Femur (tissue), 1 donor: ENCODE results near the gene ANKRD65.
"Not testable (repeated sequence)": the region's sequence is repeated elsewhere in the genome, so short reads cannot be mapped to it uniquely, and the experiment has no call there.

Source experiments
- DNase-seq: peaks from one replicate; pipeline ENCODE4 v3.0.0-alpha.2; 2017

The ANKRD65 gene

DNA sequence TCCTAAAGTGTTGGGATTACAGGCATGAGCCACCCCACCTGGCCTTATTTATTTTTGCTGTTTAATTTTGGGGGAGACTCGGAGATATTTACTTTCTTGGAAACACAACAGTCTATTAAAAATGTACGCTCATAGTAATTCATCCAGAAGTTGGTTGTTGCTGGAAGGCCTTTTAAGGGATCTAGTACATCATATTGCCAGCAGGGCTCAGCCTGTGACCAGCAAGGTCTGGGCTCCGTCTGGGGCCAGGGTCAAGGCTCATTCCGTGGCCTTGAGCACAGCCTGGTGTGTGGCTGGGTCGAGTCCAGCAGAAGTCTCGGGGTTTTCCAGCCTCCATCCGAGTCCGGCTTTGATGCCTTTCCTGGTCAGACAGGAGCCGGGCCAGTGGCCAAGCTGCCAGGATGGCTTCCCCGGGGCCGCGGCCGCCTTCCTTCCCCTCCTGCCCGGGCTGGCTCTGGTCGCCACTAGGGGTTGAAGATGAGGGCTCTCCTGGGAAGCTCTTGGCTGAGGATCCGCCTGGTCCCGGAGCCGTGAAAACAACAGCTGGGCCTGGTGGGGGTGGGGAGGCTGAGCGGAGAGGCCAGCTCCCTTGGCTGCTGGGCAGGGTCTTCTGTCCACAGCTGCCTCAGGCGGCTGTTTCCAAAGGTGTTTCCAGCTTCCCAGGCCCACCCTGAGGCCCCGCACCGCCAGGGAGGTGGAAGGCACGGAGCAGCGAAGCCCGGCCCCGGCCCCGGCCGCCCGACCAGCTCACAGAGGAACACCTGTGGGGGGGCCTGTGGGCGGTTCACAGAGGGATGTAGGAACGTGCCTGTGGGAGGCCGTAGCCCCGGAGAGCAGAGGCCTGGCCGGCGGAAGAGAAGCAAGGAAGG is 9.3 kb upstream of the ANKRD65 start:
- DNase-seq = peak; percentile 87

DNA sequence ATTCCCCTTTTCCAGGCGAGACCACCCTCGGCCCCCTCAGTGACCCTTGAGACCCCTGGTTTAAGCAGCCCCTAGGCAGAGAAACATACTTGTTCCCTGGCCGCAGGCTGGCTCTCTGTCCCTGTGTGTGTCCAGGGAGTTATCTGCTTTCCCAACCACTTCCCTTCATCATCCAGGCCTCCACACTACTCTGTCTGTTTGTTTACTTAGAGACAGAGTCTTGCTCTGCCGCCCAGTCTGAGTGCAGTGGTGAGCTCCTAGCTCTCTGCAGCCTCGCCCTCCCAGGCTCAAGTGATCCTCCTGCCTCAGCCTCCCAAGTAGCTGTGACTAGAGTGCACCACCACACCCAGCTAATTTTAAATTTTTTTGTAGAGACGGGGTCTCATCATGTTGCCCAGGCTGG is 8.6 kb upstream of the ANKRD65 start:
- DNase-seq = peak; percentile 46

DNA sequence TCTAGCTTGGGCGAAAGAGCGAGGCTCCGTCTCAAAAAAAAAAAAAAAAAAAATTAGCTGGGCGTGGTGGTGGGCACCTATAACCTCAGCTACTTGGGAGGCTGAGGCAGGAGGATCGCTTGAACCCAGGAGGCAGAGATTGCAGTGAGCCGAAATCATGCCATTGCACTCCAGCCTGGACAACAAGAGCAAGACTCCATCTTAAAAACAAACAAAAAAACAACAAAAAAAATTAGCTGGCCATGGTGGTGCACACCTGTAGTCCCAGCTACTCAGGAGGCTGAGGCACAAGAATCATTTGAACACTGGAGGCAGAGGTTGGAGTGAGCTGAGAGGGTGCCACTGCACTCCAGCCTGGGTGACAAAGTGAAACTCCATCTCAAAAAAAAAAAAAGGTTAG is 7.9 kb upstream of the ANKRD65 start:
- DNase-seq = not testable (repeated sequence)

DNA sequence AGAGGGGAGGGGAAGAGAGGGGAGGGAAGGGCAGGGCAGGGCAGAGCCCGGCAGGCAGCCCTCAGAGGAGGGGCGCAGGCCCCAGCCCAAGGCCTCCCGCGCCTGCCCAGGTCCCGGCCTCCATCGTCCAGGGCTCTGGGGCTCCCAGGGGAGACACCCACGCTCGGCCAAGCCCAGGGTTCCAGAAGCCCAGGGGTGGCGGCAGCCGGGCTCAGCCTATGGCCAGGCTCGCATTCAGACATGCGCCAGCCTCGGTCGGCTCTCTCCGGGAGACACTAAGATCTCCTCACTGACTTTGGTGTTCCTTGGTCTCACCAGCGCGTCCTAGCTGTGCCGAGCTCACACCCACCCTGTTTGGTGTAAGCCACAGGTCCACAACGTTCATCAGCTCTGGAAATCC is 7.1 kb upstream of the ANKRD65 start:
- DNase-seq = no peak

DNA sequence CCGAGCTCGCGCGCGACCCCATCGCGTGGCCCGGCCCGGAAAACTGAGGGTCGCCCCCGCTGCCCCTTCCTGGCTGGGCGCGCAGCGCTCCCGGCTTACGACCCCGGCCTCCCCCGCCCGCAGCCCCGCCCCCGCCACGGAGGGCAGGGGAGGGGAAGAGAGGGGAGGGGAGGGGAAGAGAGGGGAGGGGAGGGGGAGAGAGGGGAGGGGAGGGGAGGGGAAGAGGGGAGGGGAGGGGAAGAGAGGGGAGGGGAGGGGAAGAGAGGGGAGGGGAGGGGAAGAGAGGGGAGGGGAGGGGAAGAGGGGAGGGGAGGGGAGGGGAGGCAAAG is 6.7 kb upstream of the ANKRD65 start:
- peak; percentile 26 for DNase-seq

DNA sequence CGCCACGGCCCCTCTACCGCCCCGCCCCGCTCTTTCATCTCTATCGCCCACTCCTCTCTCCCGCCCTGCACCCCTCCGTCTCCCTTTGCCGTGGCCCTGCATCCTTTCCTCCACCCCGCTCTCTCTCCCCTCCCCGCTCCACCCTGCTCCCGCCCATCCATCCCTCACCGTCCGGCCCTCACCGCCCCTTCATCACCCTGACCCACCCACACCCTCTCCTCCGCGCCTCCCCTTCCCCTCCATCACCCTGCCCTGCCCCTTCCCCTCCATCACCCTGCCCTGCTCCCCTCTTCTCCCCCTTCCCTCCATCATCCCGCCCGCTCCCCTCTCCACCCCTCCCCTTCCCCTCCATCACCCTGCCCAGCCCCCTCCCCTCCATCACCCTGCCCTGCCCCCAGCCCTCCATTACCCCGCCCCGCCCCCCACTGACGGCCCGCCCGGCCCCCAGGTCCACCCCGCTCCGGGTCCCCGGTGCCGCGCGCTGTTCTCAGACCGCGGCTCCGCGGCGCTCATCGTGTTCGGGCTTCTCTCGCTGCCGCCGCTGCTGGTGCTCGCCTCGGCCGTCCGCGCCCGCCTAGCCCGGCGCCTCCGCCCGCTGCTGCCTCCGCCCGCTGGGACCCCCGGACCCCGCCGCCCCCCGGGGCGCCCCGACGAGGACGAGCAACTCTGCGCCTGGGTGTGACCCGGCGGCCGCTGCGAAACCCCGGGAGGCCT is 6.2 kb upstream of the ANKRD65 start:
- peak; percentile 60 for DNase-seq

DNA sequence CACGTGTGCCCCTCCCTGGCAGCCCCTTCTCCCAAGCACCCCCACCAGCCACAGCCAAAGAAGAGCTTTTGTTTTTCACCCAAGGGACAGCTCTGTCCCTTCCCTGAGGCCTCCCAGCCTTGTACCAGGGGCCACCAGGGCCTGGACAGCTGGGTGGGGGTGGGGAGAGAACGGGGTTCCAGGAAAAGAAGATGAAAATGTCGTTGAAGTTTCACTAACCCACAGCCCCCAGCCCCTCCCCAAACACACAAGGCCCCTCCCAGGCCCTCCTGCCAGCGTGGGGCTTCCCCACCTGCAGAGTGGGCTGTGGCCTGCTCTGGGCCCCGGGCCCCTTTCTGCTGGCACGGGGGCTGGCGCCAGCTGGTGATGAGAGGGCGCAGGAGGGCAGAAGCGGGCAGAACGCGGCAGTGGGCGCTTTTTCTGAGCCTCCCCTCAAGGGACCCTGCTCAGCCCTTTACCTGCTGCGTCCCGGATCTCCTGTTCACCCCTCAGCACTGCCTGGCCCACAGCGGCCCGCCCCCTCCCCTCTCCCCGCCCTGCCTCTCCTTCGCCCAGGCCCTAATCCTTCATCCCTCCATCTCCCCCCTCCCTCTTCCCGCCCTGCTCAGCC is 5.5 kb upstream of the ANKRD65 start:
- DNase-seq = peak; percentile 34

DNA sequence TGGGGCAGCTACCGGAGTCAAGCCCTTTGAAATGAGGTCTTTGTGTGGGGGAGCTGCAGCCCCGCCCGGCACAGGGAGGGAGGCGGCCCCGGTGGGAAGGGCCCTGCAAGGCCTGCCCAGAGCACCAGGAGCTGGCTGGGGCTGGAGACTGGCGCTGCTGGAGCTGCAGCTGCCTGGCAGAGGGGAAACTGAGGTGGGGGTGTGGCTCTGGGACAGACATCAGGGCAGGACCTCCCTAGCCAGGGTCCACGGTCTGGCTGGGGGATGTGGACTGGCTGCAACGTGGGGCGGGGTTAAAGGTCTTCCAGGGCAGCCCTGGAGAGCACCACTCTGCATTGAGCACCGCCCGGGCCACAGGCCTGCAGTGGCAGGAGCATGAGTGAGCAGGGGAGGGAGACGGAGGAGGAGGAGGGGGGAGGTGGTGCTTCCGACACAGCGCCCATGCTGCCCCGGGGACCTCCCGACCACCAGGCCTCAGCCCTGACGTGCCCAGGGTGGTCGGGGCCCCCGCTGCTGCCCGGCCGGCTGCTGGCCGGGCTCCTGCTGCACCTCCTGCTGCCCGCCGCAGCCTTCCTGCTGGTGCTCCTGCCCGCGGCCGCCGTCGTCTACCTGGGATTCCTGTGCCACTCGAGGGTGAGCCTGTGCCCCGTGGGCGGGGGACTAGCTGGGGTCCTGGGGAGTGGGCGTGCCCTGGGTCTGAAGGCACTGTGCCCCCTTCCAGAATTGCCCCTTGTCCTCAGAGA is 4.8 kb upstream of the ANKRD65 start:
- peak; percentile 25 for DNase-seq

DNA sequence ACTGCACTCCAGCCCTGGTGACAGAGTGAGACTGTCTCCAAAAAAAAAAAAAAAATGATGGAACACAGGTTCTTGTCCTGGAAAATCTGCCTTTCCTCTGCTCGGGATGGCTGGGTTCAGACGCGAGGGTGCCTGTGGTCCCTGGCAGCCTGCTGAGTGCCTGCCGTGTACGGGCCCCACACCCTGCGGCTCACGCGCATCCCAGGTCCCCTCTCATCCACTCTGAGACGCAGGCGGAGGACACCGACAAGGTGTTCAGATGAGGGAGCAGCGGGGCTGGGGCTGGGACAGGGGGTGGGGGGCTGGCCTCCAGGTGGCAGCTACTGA is 4.3 kb upstream of the ANKRD65 start:
- no peak for DNase-seq

DNA sequence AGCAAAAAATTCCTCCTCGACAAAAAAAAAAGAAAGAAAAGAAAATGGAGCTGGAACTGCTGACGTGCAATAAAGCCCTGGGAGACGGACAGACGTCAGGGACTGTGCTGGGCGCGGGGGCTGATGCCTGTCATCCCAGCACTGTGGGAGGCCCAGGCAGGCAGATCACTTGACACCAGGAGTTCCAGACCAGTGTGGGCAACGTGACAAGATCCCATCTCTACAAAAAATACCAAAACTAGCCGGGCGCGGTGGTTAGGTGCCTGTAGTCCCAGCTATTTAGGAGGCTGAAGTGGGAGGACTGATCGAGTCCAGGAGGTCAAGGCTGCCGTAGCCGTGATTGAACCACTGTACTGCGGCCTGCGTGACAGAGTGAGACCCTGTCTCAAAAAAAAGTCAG is 3.6 kb upstream of the ANKRD65 start:
- no peak for DNase-seq

DNA sequence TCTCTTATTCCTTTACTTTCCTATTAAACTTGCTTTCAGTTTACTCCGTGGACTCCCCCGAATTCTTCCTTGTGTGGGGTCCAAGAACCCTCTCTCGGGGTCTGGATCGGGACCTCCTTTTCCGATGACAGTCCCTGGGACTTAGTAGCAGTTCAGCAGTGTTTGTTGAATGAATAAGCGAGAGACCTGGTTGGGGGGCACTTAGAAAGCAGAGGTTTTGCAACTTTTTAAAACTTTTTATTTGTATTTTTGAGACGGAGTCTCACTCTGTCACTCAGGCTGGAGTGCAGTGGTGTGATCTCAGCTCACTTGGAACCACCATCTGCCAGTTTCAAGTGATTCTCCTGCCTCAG is 2.1 kb upstream of the ANKRD65 start:
- DNase-seq = no peak

DNA sequence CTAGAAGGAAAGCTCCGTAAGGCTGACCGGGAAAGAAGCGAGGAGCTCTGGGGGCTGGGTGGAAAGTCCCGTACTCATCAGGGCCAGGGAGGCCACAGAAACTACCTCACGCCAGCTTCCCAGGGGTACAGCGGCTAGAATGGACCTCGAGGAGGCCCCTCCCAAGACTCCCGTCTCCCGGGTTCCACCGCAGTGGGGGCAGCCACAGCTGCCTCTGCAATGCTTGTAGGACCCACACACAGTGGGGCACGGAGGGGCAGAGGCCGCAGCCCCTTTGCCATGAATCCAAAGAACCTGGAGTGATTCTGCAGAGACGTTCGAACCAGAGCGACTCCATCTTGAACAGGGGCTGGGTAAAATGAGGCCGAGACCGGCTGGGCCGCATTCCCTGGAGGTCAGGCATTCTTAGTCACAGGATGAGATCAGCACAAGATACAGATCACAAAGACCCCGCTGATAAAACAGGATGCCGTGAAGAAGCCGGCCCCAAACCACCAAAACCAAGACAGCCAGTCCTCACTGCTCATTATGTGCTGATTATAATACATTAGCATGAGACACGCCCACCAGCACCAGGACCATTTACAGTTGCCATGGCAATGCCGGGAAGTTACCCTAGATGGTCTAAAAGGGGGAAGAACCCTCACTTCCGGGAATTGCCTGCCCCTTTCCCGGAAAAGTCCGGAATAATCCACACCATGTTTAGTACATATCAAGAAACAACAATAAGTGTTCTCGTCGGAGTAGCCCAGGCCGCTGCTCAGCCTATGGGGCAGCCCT is 1.6 kb upstream of the ANKRD65 start:
- DNase-seq = peak; percentile 45

DNA sequence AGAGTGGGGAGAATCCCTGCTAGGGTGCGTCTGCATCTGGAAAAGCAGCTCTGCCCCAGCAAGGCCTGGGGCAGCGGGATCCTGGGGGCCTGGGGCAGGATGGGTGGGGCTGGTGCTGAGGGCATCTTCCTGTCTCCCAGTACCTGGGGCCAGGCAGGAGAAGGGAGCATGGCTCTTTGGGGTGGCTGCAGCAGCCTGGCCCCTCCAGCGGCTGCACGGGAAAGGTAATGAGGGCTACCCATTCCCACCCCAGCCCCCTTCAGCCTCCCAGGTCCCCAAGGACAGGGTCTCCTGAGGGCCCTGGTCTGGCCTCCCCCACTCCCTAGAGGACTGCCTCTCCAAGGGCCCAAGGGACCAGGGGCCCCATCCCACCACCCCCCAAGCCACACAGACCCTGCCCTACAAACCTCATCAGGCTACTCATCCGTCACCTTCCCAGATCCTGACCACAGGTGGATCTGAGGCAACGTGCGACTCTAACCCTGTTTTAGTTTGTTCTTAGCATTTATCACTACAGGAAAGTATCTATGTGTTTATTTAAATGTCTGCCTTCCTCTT is 910 bp upstream of the ANKRD65 start:
- DNase-seq = no peak

DNA sequence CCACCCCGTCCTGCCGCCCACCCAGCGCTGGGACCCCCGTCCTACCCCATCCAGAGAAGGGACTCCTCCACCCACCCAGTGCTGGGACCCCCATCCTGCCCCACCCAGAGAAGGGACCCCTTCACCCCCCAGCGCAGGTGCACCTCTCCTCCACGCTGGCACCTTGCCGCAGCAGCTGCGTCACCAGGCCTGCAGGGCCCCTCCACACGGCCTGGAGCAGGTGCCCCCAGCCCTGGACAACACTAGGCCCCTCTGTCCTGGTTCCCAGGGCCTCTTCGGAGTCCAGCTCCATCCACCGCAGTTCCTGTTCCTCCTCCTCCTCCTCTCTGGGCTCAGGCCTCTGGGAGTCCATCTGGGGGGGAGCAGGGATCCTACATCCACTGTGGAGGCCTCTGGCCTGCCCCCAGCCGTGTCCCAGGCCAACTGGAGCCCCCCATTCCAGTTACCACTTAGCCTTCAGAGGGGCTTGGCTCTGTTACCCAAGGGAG is 378 bp downstream of the ANKRD65 start:
- DNase-seq = peak; percentile 28

DNA sequence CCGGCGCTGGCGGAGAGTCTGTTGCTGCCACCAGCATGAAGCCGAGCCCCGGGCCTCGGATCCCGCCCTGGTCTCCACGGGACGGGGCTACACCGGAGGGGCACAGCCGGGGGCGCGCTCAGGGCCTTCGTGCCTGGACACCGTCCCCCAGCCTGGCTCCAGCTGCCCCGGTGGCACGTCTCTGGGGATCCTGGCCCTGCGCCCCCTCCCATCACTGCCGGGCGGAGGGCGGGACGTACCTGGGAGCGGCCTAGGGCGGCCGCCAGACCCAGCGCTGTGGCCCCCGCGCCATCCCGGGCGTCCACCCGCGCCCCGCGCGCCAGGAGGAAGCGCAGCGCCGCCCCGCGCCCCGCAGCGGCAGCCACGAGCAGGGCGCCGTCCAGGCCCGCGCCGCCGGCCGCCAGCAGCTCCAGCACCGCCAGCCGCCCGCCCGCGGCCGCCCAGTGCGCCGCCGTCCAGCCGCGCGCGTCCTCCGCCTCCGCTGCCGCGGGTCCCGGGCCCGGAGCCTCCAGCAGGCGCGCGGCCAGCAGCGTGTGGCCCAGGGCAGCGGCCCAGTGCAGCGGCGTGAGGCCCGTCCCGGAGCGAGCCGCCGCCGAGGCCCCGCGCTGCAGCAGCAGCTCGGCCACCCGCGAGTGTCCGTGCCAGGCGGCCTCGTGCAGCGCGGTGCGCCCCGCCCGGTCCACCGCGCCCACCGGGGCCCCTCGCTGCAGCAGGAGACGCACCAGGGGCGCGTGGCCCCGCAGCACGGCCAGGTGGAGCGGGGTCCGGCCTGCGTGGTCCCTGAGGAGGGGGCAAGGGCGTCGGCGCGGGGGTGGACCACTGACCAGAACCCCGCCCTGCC is 1.0 kb downstream of the ANKRD65 start:
- peak; percentile 44 for DNase-seq

DNA sequence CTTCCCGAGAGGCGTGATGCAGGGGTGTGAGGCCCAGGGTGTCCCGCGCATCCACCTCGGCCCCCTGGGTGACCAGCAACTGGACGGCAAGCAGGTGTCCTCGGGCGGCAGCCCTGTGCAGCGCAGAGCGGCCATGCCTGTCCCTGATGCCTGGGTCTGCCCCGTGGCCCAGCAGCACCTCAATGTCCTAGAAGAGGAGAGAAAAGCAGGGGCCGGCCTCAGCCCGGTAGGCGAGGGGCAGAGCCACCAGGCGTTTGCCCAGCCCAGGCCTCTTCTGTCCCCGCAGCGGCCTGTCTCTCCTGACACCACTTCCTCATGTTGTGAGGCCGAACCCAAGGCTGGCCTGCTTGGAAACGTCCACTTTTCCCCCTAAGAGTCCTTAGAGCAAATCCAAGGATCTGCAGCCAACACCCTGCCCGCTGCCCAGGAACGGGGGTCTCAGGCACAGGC is 1.7 kb downstream of the ANKRD65 start:
- no peak for DNase-seq

DNA sequence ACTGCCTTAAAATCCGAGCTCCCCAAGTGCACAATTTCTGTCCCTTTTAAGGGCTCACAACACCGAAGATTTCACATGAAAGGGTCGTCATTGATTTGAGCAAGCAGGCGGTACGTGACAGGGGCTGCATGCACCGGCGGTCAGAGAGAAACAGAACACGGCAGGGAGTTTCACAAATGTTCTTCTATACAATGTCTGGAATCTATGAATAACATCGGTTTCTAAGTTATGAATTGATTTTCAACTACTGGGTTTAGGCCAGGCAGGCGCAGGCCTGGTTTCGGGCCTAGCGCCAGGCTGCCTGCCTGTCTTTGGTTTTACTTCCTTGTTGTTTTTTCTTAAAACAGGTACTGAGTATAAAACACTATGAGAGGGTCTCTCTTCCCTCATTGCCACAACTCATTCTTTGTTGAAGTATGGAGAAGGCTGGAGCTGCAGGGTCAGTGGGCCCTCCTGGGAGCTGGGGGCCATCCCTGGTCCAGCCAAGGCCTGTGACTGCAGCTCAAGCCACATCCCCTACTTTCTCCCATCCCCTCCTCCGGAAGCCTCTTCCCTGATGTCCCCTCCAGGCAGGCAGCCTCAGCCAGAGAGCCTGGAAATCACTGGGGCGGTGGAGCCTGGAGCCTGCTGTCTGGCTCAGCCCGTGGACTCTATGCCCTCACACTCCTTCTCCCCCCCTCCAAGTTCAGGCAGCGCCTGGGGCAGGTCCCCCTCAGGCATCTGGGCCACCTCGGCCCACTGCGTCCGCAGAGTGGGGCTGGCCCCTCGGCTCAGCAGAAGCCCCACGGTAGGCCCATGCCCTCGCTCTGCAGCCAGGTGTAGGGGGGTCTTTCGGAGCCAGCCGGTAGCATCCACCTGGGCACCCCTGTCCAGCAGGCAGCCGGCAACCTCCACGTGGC is 2.4 kb downstream of the ANKRD65 start:
- DNase-seq = peak; percentile 11

DNA sequence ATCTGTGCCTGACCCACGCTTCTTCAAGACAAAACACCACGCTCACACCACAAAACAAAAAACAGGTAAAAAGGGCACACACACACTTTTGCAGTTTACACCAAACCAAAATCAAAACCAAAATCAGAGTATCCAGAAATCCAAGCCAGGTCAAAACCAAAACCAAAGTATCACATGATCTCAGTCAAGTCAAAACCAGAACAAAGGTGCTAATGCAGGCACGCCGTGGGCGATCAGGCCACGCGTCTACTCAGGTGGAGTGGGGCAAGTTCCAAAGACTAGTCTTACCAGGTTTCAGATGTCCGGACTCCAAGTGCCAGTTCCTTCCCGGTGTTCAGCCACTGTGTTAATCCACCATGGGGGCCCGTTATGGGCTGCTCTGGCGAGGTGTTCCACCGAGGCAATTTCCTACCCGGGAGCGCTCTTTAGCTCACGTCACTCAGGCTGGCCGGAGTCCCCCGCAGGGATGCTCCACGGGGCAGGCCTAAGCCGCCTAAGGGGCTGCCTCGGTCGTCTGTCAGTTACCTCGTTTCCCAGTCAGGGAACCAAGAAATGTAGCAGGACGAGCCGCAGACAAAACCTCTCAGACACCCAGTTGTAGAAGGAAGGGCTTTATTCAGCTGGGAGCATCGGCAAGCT is 3.1 kb downstream of the ANKRD65 start:
- not testable (repeated sequence) for DNase-seq

DNA sequence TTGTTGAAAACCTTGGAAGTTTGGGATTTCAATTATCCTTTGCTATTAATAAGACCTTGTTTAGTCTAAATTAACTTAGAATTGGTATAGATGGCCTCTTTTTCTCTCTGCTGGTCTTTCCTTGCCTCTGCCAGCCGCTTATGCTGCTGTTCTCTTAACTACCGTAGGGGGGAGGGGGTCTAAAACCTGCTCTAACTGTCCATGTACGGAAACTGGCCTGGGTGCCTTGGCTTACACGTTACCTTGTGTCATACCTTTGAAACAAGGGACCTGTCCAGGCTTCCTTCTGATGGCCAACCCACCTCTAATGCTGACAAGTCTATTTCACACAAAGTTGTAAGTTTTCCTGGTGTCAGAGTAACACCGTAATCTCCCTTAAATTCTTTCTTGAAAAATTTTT is 3.7 kb downstream of the ANKRD65 start:
- DNase-seq = not testable (repeated sequence)

DNA sequence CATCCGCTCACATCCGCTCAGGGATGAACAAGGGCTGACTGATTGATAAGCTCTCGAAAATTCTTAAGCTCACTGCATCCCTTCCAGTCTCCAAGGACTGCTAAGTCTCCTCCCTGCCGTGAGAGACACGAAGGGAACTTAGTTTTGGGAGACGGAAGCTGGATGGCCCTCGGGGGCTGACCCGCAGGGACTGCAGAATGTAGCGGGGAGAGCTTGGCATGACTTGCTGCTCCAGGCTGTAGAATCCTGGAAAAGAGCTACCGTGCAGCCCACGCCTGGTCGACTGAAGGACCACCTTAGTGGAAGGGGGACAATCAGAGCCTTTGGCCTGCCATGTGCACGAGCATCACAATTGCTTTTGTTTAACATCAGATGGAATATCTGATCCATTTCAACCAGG is 5.3 kb downstream of the ANKRD65 start:
- DNase-seq = no peak
